ENCODE results near the gene RGS9.

The RGS9 gene

GRCh38 chr17:65097110-65097509 is 40.1 kb upstream of the RGS9 start:
- no peak for DNase-seq (ENCODE audit: low spot score)
- H3K27ac ChIP-seq = no peak overlapping the region
- ChIA-PET POLR2A (ENCODE audit: low non-redundant PET) (no interaction called here), CTCF (no interaction called here)
- no peak for TF ChIP-seq CTCF (conservative IDR thresholded peaks at IDR 0.05; ENCODE audit: low read depth)

- no peak for TF ChIP-seq CTCF (conservative IDR thresholded peaks at IDR 0.05; ENCODE audit: low read depth)
- ChIA-PET CTCF (interaction anchor here (0.6 to 1.8 kb wide), 7 partner anchors 19 to 1156 kb away, joined by 3 to 16 read pairs (median 3); no protein-coding TSS in a partner anchor), POLR2A (ENCODE audit: low non-redundant PET) (interaction anchor here (0.5 to 1.5 kb wide), 2 partner anchors 10 to 72 kb away, joined by 3 to 12 read pairs; no protein-coding TSS in a partner anchor)
- no peak for DNase-seq (ENCODE audit: low spot score)
- no peak overlapping the region for H3K27ac ChIP-seq
Measured at GRCh38 chr17:65099475-65099874, 37.7 kb upstream of the RGS9 start.

- CTCF ChIA-PET = interaction anchor here (0.6 to 1.8 kb wide), 11 partner anchors 10 to 318 kb away, joined by 3 to 16 read pairs (median 3); no protein-coding TSS in a partner anchor
- DNase-seq (ENCODE audit: low spot score) = peak; percentile 76
- POLR2A ChIA-PET (ENCODE audit: low non-redundant PET) = interaction anchor here (0.5 to 1.5 kb wide), 2 partner anchors 11 to 72 kb away, joined by 3 to 12 read pairs; no protein-coding TSS in a partner anchor
Measured at GRCh38 chr17:65099941-65100315, 37.2 kb upstream of the RGS9 start.

GRCh38 chr17:65100316-65101140 is 36.6 kb upstream of the RGS9 start:
- peak; percentile 98 for TF ChIP-seq CTCF (conservative IDR thresholded peaks at IDR 0.05; ENCODE audit: low read depth)
- DNase-seq (ENCODE audit: low spot score) = peak; percentile 80
- CTCF ChIA-PET = interaction anchor here (0.6 to 1.8 kb wide), 25 partner anchors 11 to 1442 kb away, joined by 3 to 16 read pairs (median 3); partner anchors contain the start of gene GNA13
- H3K27ac ChIP-seq = peak overlapping the region; percentile 77
- POLR2A ChIA-PET (ENCODE audit: low non-redundant PET) = interaction anchor here (0.6 to 1.5 kb wide), 2 partner anchors 12 to 37 kb away, joined by 3 to 12 read pairs; no protein-coding TSS in a partner anchor

More at GRCh38 chr17:65099941-65100315, 37.2 kb upstream of the RGS9 start:
- no peak for TF ChIP-seq CTCF (conservative IDR thresholded peaks at IDR 0.05; ENCODE audit: low read depth)
- H3K27ac ChIP-seq = peak overlapping the region; percentile 77

- no peak for TF ChIP-seq CTCF (conservative IDR thresholded peaks at IDR 0.05; ENCODE audit: low read depth)
- CTCF ChIA-PET = interaction anchor here (0.6 to 1.4 kb wide), 8 partner anchors 22 to 106 kb away, joined by 3 to 4 read pairs (median 3); partner anchors contain the start of gene RGS9
- POLR2A ChIA-PET (ENCODE audit: low non-redundant PET) = no interaction called here
- H3K27ac ChIP-seq = peak overlapping the region; percentile 77
- no peak for DNase-seq (ENCODE audit: low spot score)
Measured at GRCh38 chr17:65101371-65101770, 35.8 kb upstream of the RGS9 start.

GRCh38 chr17:65102235-65102634 is 34.9 kb upstream of the RGS9 start:
- ChIA-PET POLR2A (ENCODE audit: low non-redundant PET) (no interaction called here), CTCF (interaction anchor here (0.7 to 1.2 kb wide), 2 partner anchors 33 to 35 kb away, joined by 3 read pairs; partner anchors contain the start of gene RGS9)
- no peak overlapping the region for H3K27ac ChIP-seq
- no peak for DNase-seq (ENCODE audit: low spot score)
- no peak for TF ChIP-seq CTCF (conservative IDR thresholded peaks at IDR 0.05; ENCODE audit: low read depth)

Measured in RWPE1 (cell line).